GM23248 (cell line): ENCODE data around the gene GPLD1. TPM values are rescaled to one million over a fixed set of nuclear protein-coding genes. Genes with fewer than 3 reads are reported as not detected.

Experiments
- DNase-seq: peaks from one replicate; pipeline ENCODE4 v3.0.0-alpha.2; 2015
- H2AFZ ChIP-seq: fragments of 200-600 bp; sonication (generic); 2 replicates; pipeline ENCODE4 v1.6.1; 2016; ENCODE audit warnings: antibody characterized with exemption
- H3F3A ChIP-seq: fragments of 200-600 bp; sonication (generic); 2 replicates; pipeline ENCODE4 v1.6.1; 2016; ENCODE audit warnings: mild to moderate bottlenecking, antibody characterized with exemption, mixed run types; ENCODE audit not compliant: insufficient read depth
- H3K27ac ChIP-seq: fragments of 200-600 bp; sonication (generic); 2 replicates; pipeline ENCODE4 v1.5.1; 2016; ENCODE audit warnings: mild to moderate bottlenecking
- H3K27me3 ChIP-seq: fragments of 200-600 bp; sonication (generic); replicated peaks from 2 replicates; pipeline ENCODE4 v1.6.1; 2016; ENCODE audit warnings: mild to moderate bottlenecking; ENCODE audit not compliant: insufficient read depth
- H3K36me3 ChIP-seq: fragments of 200-600 bp; sonication (generic); 2 replicates; pipeline ENCODE4 v1.6.1; 2016; ENCODE audit warnings: low read depth, mild to moderate bottlenecking
- H3K4me1 ChIP-seq: fragments of 200-600 bp; sonication (generic); 2 replicates; pipeline ENCODE4 v1.6.1; 2016; ENCODE audit warnings: mild to moderate bottlenecking; ENCODE audit not compliant: insufficient read depth
- H3K4me2 ChIP-seq: fragments of 200-600 bp; sonication (generic); one replicate; pipeline ENCODE4 v1.6.1; 2016; ENCODE audit warnings: mild to moderate bottlenecking; ENCODE audit not compliant: unreplicated experiment
- H3K4me3 ChIP-seq: fragments of 200-600 bp; sonication (generic); 2 replicates; pipeline ENCODE4 v1.5.1; 2016; ENCODE audit warnings: mild to moderate bottlenecking
- H3K79me2 ChIP-seq: fragments of 200-600 bp; sonication (generic); 2 replicates; pipeline ENCODE4 v1.6.1; 2016; ENCODE audit warnings: mild to moderate bottlenecking; ENCODE audit not compliant: insufficient read depth
- H3K9ac ChIP-seq: fragments of 200-600 bp; sonication (generic); 2 replicates; pipeline ENCODE4 v1.6.1; 2016; ENCODE audit warnings: mild to moderate bottlenecking
- H3K9me2 ChIP-seq: fragments of 200-600 bp; sonication (generic); 2 replicates; pipeline ENCODE4 v1.6.1; 2016; ENCODE audit warnings: mixed run types, mild to moderate bottlenecking, moderate library complexity; ENCODE audit not compliant: insufficient read depth
- H3K9me3 ChIP-seq: fragments of 200-600 bp; sonication (generic); one replicate; pipeline ENCODE4 v1.6.1; 2017; ENCODE audit warnings: low read depth
- H4K20me1 ChIP-seq: fragments of 200-600 bp; sonication (generic); 2 replicates; pipeline ENCODE4 v1.6.0; 2016; ENCODE audit not compliant: insufficient read depth
- EZH2 ChIP-seq: fragments of 200-600 bp; sonication (generic); IDR thresholded peaks from 2 replicates; pipeline ENCODE4 v1.6.1; 2018; ENCODE audit warnings: antibody characterized with exemption, mild to moderate bottlenecking; ENCODE audit not compliant: insufficient read depth, poor library complexity, severe bottlenecking
- EZH2phosphoT487 ChIP-seq: fragments of 200-600 bp; sonication (generic); IDR thresholded peaks from 2 replicates; pipeline ENCODE4 v1.6.1; 2018; ENCODE audit warnings: antibody characterized with exemption, moderate library complexity, mild to moderate bottlenecking, low read depth; ENCODE audit not compliant: insufficient read depth
- WGBS, 2 experiments: methylation state at CpG; one replicate each; pipeline ENCODE4 v1.1.6; 2015 to 2017; ENCODE audit warnings: low lambda C conversion rate in 2 of 2, low coverage in 1 of 2; ENCODE audit errors: missing lambda C conversion rate in 2 of 2; 5-methylcytosine and 5-hydroxymethylcytosine counted together
- in situ Hi-C: fragments of 300-500 bp; cut with MboI; formaldehyde crosslinking; loops from 2 replicates; pipeline ENCODE4 v1.15.0; 2020
- polyA plus RNA-seq: library from polyadenylated mRNA; unstranded; fragments of >200 nt; fragmentation: Nextera tagmentation; extraction: Ambion mirVana; gene quantifications from 2 replicates; pipeline ENCODE4 v1.2.1, GENCODE V29; 2016
- total RNA-seq: library from RNA; depleted of rRNA; stranded (reverse); fragments of >200 nt; shearing (Covaris generic); gene quantifications from 2 replicates; pipeline ENCODE4 v1.2.3, GENCODE V29; 2014

Gene GPLD1
- total and polyA plus RNA-seq, 2 experiments from 2014 or later = 0.09 to 0.97 TPM

DNA sequence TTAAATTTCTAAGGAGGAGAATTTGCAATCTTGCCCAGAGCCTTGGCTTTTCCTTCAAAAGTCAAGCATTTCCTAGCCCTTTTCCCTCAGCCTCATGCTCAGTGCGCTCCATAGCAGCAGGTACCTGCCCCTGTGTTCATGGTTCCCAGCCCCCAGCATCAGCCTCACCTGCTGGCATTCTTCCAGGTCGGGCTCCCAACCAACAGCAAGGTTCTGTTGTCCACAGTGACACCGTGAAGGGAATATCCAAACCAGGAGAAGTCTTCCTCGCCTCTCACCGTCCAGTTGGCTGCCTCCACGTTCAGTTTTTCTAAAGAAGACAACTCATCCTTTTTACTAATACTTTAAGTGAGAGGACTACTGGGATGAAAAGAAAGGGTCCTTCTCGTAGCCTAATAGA is 42.7 kb downstream of the GPLD1 start:
- no peaks in the 10 kb centered on the region for H3K9me2 ChIP-seq
- H3K4me1 ChIP-seq = no peaks in the 10 kb centered on the region
- in situ Hi-C loops = no loop called here
- no peaks in the 10 kb centered on the region for H3K9me3 ChIP-seq
- no peaks in the 10 kb centered on the region for H3K27me3 ChIP-seq
- H3K4me2 ChIP-seq = no peak overlapping the region
- no peak for DNase-seq
- no peak overlapping the region for H3K9ac ChIP-seq
- no peaks in the 10 kb centered on the region for H3K79me2 ChIP-seq
- H3F3A ChIP-seq = no peaks in the 10 kb centered on the region; the same call in 1 of the 2 replicates
- no peak overlapping the region for H3K27ac ChIP-seq
- H4K20me1 ChIP-seq = no peaks in the 10 kb centered on the region
- WGBS, 2 experiments = 67 to 68% methylated on average over 7 of the region's 7 CpGs
- no peaks in the 10 kb centered on the region for H3K36me3 ChIP-seq
- TF ChIP-seq EZH2phosphoT487 = no peak
- TF ChIP-seq EZH2 = no peak
- no peak overlapping the region for H2AFZ ChIP-seq
- H3K4me3 ChIP-seq = no peak overlapping the region

DNA sequence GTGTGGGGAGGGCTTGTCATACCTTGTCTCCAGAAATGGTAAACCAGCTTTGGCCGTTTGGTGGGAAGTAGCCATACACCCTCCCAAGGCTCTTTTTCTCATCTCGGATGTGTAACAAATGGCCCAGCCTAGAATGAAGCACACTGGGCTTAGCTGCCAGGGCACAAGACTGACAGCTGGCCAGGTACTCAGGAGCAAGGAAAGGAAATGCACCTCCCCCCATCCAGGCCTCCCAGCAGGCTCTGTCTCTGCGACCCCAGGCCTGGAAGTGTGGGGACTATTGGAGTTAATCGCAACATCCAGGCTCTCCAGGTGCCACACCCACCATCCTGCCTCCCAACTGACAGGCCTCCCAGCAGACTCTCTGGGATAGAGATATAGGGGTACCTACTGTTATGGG is 43.7 kb downstream of the GPLD1 start:
- Histone ChIP-seq H2AFZ (no peak overlapping the region), H3K4me2 (no peak overlapping the region), H3K36me3 (no peaks in the 10 kb centered on the region), H3K27me3 (no peaks in the 10 kb centered on the region), H3K9me3 (no peaks in the 10 kb centered on the region), H3K27ac (no peak overlapping the region), H3F3A (no peaks in the 10 kb centered on the region; the same call in 1 of the 2 replicates), H3K9me2 (no peaks in the 10 kb centered on the region), H3K9ac (no peak overlapping the region), H4K20me1 (no peaks in the 10 kb centered on the region), H3K4me1 (no peaks in the 10 kb centered on the region), H3K79me2 (no peaks in the 10 kb centered on the region), H3K4me3 (no peak overlapping the region)
- no peak for DNase-seq
- WGBS, 2 experiments = 54% methylated on average over 4 of the region's 4 CpGs
- in situ Hi-C loops = no loop called here
- TF ChIP-seq EZH2 (no peak), EZH2phosphoT487 (no peak)

DNA sequence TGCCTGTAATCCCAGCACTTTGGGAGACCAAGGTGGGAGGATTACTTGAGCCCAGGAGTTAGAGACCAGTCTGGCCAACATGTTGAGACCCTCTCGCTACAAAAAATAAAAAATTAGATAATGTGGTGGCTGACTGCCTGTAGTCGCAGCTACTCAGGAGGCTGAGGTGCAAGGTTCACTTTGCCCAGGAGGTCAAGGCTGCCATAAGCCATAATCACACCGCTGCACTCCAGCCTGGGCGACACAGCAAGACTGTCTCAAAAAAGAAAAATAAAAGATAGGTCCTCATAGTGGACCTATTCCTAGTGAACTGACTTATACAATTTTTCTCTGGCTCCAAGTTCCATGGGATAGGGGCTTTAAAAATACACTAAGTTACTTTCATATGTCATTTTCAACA is 44.8 kb downstream of the GPLD1 start:
- no peaks in the 10 kb centered on the region for H3K4me1 ChIP-seq
- WGBS, 2 experiments = 68 to 73% methylated on average over 4 of the region's 4 CpGs
- H3K27ac ChIP-seq = no peak overlapping the region
- DNase-seq = no peak
- H3K4me2 ChIP-seq = no peak overlapping the region
- no peak overlapping the region for H3K9ac ChIP-seq
- in situ Hi-C loops = no loop called here
- no peaks in the 10 kb centered on the region for H3K9me2 ChIP-seq
- TF ChIP-seq EZH2 = no peak
- no peak overlapping the region for H2AFZ ChIP-seq
- H4K20me1 ChIP-seq = no peaks in the 10 kb centered on the region
- H3F3A ChIP-seq = no peaks in the 10 kb centered on the region; the same call in 1 of the 2 replicates
- no peaks in the 10 kb centered on the region for H3K27me3 ChIP-seq
- H3K9me3 ChIP-seq = no peaks in the 10 kb centered on the region
- H3K36me3 ChIP-seq = no peaks in the 10 kb centered on the region
- H3K4me3 ChIP-seq = no peak overlapping the region
- no peaks in the 10 kb centered on the region for H3K79me2 ChIP-seq

DNA sequence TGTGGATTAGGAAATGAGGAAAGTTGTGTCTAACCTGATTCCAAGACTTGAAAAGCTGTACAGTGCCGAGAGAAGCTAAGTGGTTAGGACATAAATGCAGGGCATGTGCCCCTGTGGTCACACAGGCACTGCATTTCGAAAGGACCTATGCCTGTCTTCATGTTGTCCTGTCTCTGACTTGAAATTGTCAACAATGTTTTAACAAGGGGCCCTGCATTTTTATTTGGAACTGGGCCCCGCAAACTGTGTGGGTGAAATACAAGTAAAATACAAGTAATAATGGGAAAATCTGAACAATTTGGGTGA is 47.8 kb downstream of the GPLD1 start:
- no peak overlapping the region for H3K4me2 ChIP-seq
- H2AFZ ChIP-seq = no peak overlapping the region
- no peaks in the 10 kb centered on the region for H3K9me2 ChIP-seq
- no peaks in the 10 kb centered on the region for H3K79me2 ChIP-seq
- no peaks in the 10 kb centered on the region for H3K9me3 ChIP-seq
- no peaks in the 10 kb centered on the region for H3K27me3 ChIP-seq
- DNase-seq = no peak
- H3K27ac ChIP-seq = no peak overlapping the region
- no peak overlapping the region for H3K9ac ChIP-seq
- H4K20me1 ChIP-seq = no peaks in the 10 kb centered on the region
- no peaks in the 10 kb centered on the region for H3K36me3 ChIP-seq
- WGBS, 2 experiments = 79 to 80% methylated on average over 3 of the region's 3 CpGs
- in situ Hi-C loops = no loop called here
- no peaks in the 10 kb centered on the region; the same call in 1 of the 2 replicates for H3F3A ChIP-seq
- TF ChIP-seq EZH2phosphoT487 = no peak
- no peak for TF ChIP-seq EZH2
- no peaks in the 10 kb centered on the region for H3K4me1 ChIP-seq
- no peak overlapping the region for H3K4me3 ChIP-seq
